Measurements from ENCODE around the gene ATG101. TPM values are rescaled to one million over a fixed set of nuclear protein-coding genes. Genes with fewer than 3 reads are reported as not detected.

Gene ATG101
- total and polyA plus RNA-seq, 4 donors, result 12.9 to 31.8 (median 29.4) TPM

- H3K4me1 ChIP-seq (ENCODE audit: control insufficient read depth in 4 of 4, insufficient read depth in 4 of 4, low read length in 3 of 4), result peaks cover 8 to 43% (median 26%) of the 10 kb centered on the region in 4 donors
- DNase-seq (ENCODE audit: low spot score), result no peak
- no peak overlapping the region for H3K9ac ChIP-seq (ENCODE audit: low read depth in 1 of 2, low read length in 2 of 2)
- WGBS, result 56% methylated on average over 4 of the region's 4 CpGs
- TF ChIP-seq CTCF (IDR thresholded peaks at IDR 0.05; ENCODE audit: low read depth, low read length, missing input control), result no peak
- no peak for TF ChIP-seq YY1 (IDR thresholded peaks at IDR 0.05)
- TF ChIP-seq TAF1 (conservative IDR thresholded peaks at IDR 0.05), result no peak
- no peak for TF ChIP-seq GABPA (IDR thresholded peaks at IDR 0.05 in 1 of 2, conservative IDR thresholded peaks at IDR 0.05 in 1 of 2)
- no peak for TF ChIP-seq REST (IDR thresholded peaks at IDR 0.05)
- TF ChIP-seq FOXA1 (IDR thresholded peaks at IDR 0.05), result no peak
- TF ChIP-seq, protein P1, sequence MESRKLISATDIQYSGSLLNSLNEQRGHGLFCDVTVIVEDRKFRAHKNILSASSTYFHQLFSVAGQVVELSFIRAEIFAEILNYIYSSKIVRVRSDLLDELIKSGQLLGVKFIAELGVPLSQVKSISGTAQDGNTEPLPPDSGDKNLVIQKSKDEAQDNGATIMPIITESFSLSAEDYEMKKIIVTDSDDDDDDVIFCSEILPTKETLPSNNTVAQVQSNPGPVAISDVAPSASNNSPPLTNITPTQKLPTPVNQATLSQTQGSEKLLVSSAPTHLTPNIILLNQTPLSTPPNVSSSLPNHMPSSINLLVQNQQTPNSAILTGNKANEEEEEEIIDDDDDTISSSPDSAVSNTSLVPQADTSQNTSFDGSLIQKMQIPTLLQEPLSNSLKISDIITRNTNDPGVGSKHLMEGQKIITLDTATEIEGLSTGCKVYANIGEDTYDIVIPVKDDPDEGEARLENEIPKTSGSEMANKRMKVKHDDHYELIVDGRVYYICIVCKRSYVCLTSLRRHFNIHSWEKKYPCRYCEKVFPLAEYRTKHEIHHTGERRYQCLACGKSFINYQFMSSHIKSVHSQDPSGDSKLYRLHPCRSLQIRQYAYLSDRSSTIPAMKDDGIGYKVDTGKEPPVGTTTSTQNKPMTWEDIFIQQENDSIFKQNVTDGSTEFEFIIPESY (IDR thresholded peaks at IDR 0.05), result no peak
- no peak for TF ChIP-seq NR2F2 (IDR thresholded peaks at IDR 0.05)
- TF ChIP-seq, protein P2, sequence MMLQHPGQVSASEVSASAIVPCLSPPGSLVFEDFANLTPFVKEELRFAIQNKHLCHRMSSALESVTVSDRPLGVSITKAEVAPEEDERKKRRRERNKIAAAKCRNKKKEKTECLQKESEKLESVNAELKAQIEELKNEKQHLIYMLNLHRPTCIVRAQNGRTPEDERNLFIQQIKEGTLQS (IDR thresholded peaks at IDR 0.05), result no peak
- TF ChIP-seq EGR1 (IDR thresholded peaks at IDR 0.05; ENCODE audit: low read depth in 2 of 2), result no peak
- no peak for TF ChIP-seq HNF4A (conservative IDR thresholded peaks at IDR 0.05)
- no peak for TF ChIP-seq RAD21 (IDR thresholded peaks at IDR 0.05)
- no peak for TF ChIP-seq FOXA2 (IDR thresholded peaks at IDR 0.05)
- TF ChIP-seq SP1 (IDR thresholded peaks at IDR 0.05), result no peak
- no peak for TF ChIP-seq RXRA (IDR thresholded peaks at IDR 0.05)
- TF ChIP-seq, protein P3, sequence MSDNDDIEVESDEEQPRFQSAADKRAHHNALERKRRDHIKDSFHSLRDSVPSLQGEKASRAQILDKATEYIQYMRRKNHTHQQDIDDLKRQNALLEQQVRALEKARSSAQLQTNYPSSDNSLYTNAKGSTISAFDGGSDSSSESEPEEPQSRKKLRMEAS (IDR thresholded peaks at IDR 0.05), result no peak
- TF ChIP-seq JUND (IDR thresholded peaks at IDR 0.05), result no peak
- no peak for TF ChIP-seq HNF4G (IDR thresholded peaks at IDR 0.05)
- no peaks in the 10 kb centered on the region for H3K27me3 ChIP-seq (ENCODE audit: control insufficient read depth in 4 of 4, insufficient read depth in 4 of 4, low read length in 3 of 4)
- peaks cover 0 to 13% (median 6%) of the 10 kb centered on the region in 4 donors for H3K36me3 ChIP-seq (ENCODE audit: control insufficient read depth in 4 of 4, insufficient read depth in 3 of 4, low read depth in 1 of 4, low read length in 3 of 4)
- H3K4me3 ChIP-seq (ENCODE audit: low read depth in 1 of 3, low read length in 3 of 3), result no peak overlapping the region
- peak overlapping the region; percentile 80 to 81 for H3K27ac ChIP-seq (ENCODE audit: low read depth in 1 of 2, low read length in 2 of 2)
- no peaks in the 10 kb centered on the region for H3K9me3 ChIP-seq (ENCODE audit: control insufficient read depth in 4 of 4, low read length in 3 of 4)
Observed at GRCh38 chr12:52082669-52082987, 12.8 kb downstream of the ATG101 start.

Data from liver (tissue), 9 donors.